ENCODE data around the gene FGFRL1.
A peak's percentile ranks its signal among the peaks of the same experiment; 100 is the strongest.

FGFRL1 gene

GRCh38 chr4:1009542-1010394 is 1.7 kb upstream of the FGFRL1 start:
- DNase-seq: peak; percentile 55 to 63

GRCh38 chr4:1010395-1011021 is 918 bp upstream of the FGFRL1 start:
- DNase-seq: peak; percentile 45 to 54

GRCh38 chr4:1011666-1012033 is 224 bp downstream of the FGFRL1 start:
- DNase-seq: no peak

GRCh38 chr4:1012034-1012739 is 761 bp downstream of the FGFRL1 start:
- DNase-seq: peak; percentile 24 to 36

- no peak for DNase-seq
Observed at GRCh38 chr4:1013225-1014073, 2.0 kb downstream of the FGFRL1 start.

GRCh38 chr4:1014291-1015167 is 3.1 kb downstream of the FGFRL1 start:
- no peak for DNase-seq

- DNase-seq: no peak
Observed at GRCh38 chr4:1015179-1015578, 3.8 kb downstream of the FGFRL1 start.

- no peak for DNase-seq
Observed at GRCh38 chr4:1015746-1016145, 4.3 kb downstream of the FGFRL1 start.

- DNase-seq: no peak
Observed at GRCh38 chr4:1017211-1017610, 5.8 kb downstream of the FGFRL1 start.

- no peak for DNase-seq
Observed at GRCh38 chr4:1017706-1018105, 6.3 kb downstream of the FGFRL1 start.

GRCh38 chr4:1018147-1019020 is 7.0 kb downstream of the FGFRL1 start:
- DNase-seq: no peak

GRCh38 chr4:1019320-1019719 is 7.9 kb downstream of the FGFRL1 start:
- DNase-seq: no peak

GRCh38 chr4:1019729-1020470 is 8.5 kb downstream of the FGFRL1 start:
- DNase-seq: no peak

- DNase-seq: no peak
Observed at GRCh38 chr4:1021386-1022050, 10.1 kb downstream of the FGFRL1 start.

- DNase-seq: no peak
Observed at GRCh38 chr4:1022051-1022738, 10.8 kb downstream of the FGFRL1 start.

GRCh38 chr4:1022739-1023066 is 11.3 kb downstream of the FGFRL1 start:
- DNase-seq: no peak

GRCh38 chr4:1023075-1023640 is 11.7 kb downstream of the FGFRL1 start:
- no peak for DNase-seq

GRCh38 chr4:1023895-1024740 is 12.7 kb downstream of the FGFRL1 start:
- no peak for DNase-seq
